ENCODE results near the gene PLTP. TPM values are rescaled to one million over a fixed set of nuclear protein-coding genes. Genes with fewer than 3 reads are reported as not detected.

PLTP gene
- polyA plus RNA-seq, 2 donors, result 27.0 to 27.2 TPM

DNA sequence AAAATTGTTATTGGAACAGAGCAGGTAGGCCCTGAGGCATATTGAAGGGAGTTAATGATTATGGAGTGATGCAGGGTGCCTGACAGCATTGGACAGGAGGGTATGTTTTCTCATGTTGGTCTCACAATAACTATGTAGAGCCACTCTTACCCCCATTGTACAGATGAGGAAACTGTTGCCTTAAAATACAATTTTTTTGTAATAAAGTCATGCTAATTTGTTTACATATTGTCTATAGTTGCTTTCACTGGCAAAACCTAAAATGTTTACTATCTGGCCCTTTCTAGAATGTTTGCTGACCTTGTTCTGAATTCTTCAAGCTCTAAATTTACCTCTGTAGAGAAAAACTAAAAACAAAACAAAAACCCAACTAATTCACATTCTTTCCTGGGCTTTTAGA is 60.5 kb downstream of the PLTP start:
- H3K27ac ChIP-seq (ENCODE audit: low read depth in 2 of 2, low read length in 1 of 2), result no peak overlapping the region

GRCh38 chr20:45850926-45851325 is 61.0 kb downstream of the PLTP start:
- 77 to 93% methylated on average over 1 of the region's 1 CpG for WGBS, 2 donors
- peaks cover 2 to 7% of the 10 kb centered on the region in 2 donors for H3K4me1 ChIP-seq (ENCODE audit: control insufficient read depth in 2 of 2, insufficient read depth in 2 of 2, low read length in 1 of 2)
- H3K27ac ChIP-seq (ENCODE audit: low read depth in 2 of 2, low read length in 1 of 2), result no peak overlapping the region
- H3K9me3 ChIP-seq (ENCODE audit: control insufficient read depth in 2 of 2, insufficient read depth in 1 of 2, low read depth in 1 of 2, low read length in 1 of 2), result no peaks in the 10 kb centered on the region
- no peak overlapping the region for H3K4me3 ChIP-seq (ENCODE audit: low read depth in 1 of 2, low read length in 2 of 2)
- H3K36me3 ChIP-seq (ENCODE audit: control insufficient read depth in 2 of 2, insufficient read depth in 2 of 2, low read length in 1 of 2), result peaks cover 3 to 21% of the 10 kb centered on the region in 2 donors
- H3K27me3 ChIP-seq (ENCODE audit: control insufficient read depth in 1 of 2, insufficient read depth in 2 of 2, low read length in 2 of 2), result no peaks in the 10 kb centered on the region

More for the DNA sequence above, 60.5 kb downstream of the PLTP start:
- no peaks in the 10 kb centered on the region for H3K27me3 ChIP-seq (ENCODE audit: control insufficient read depth in 1 of 2, insufficient read depth in 2 of 2, low read length in 2 of 2)
- H3K36me3 ChIP-seq (ENCODE audit: control insufficient read depth in 2 of 2, insufficient read depth in 2 of 2, low read length in 1 of 2), result peaks cover under 1 to 21% of the 10 kb centered on the region in 2 donors
- H3K9me3 ChIP-seq (ENCODE audit: control insufficient read depth in 2 of 2, insufficient read depth in 1 of 2, low read depth in 1 of 2, low read length in 1 of 2), result no peaks in the 10 kb centered on the region
- no peak overlapping the region for H3K4me3 ChIP-seq (ENCODE audit: low read depth in 1 of 2, low read length in 2 of 2)
- peaks cover 2 to 11% of the 10 kb centered on the region in 2 donors for H3K4me1 ChIP-seq (ENCODE audit: control insufficient read depth in 2 of 2, insufficient read depth in 2 of 2, low read length in 1 of 2)

GRCh38 chr20:45850238-45850637 is 61.7 kb downstream of the PLTP start:
- peaks cover 2 to 4% of the 10 kb centered on the region in 2 donors for H3K4me1 ChIP-seq (ENCODE audit: control insufficient read depth in 2 of 2, insufficient read depth in 2 of 2, low read length in 1 of 2)
- H3K9me3 ChIP-seq (ENCODE audit: control insufficient read depth in 2 of 2, insufficient read depth in 1 of 2, low read depth in 1 of 2, low read length in 1 of 2), result no peaks in the 10 kb centered on the region
- WGBS, 2 donors, result 96 to 100% methylated on average over 2 of the region's 2 CpGs
- no peak overlapping the region for H3K27ac ChIP-seq (ENCODE audit: low read depth in 2 of 2, low read length in 1 of 2)
- H3K27me3 ChIP-seq (ENCODE audit: control insufficient read depth in 1 of 2, insufficient read depth in 2 of 2, low read length in 2 of 2), result no peaks in the 10 kb centered on the region
- no peak overlapping the region for H3K4me3 ChIP-seq (ENCODE audit: low read depth in 1 of 2, low read length in 2 of 2)
- peaks cover 3 to 25% of the 10 kb centered on the region in 2 donors for H3K36me3 ChIP-seq (ENCODE audit: control insufficient read depth in 2 of 2, insufficient read depth in 2 of 2, low read length in 1 of 2)

- no peaks in the 10 kb centered on the region for H3K9me3 ChIP-seq (ENCODE audit: control insufficient read depth in 2 of 2, insufficient read depth in 1 of 2, low read depth in 1 of 2, low read length in 1 of 2)
- WGBS, 2 donors, result 90 to 92% methylated on average over 8 of the region's 8 CpGs
- no peaks in the 10 kb centered on the region for H3K4me1 ChIP-seq (ENCODE audit: control insufficient read depth in 2 of 2, insufficient read depth in 2 of 2, low read length in 1 of 2)
- no peak overlapping the region for H3K27ac ChIP-seq (ENCODE audit: low read depth in 2 of 2, low read length in 1 of 2)
- no peaks in the 10 kb centered on the region for H3K27me3 ChIP-seq (ENCODE audit: control insufficient read depth in 1 of 2, insufficient read depth in 2 of 2, low read length in 2 of 2)
- H3K36me3 ChIP-seq (ENCODE audit: control insufficient read depth in 2 of 2, insufficient read depth in 2 of 2, low read length in 1 of 2), result peaks cover 6 to 25% of the 10 kb centered on the region in 2 donors
- no peak overlapping the region for H3K4me3 ChIP-seq (ENCODE audit: low read depth in 1 of 2, low read length in 2 of 2)
Measured at GRCh38 chr20:45848969-45849582, 62.9 kb downstream of the PLTP start.

Other genes with a start within 250 kb of the PLTP start
- not detected for gene WFDC11, start 241.9 kb downstream of the PLTP start, polyA plus RNA-seq
- not detected for gene WFDC13, start 210.1 kb downstream of the PLTP start, polyA plus RNA-seq
- gene WFDC10B, start 207.1 kb downstream of the PLTP start, polyA plus RNA-seq, result under 1 TPM; 0.07 to 0.18 TPM
- not detected for gene SPINT4, start 189.8 kb downstream of the PLTP start, polyA plus RNA-seq
- 1 to 10 TPM in 1 of 2 donors, under 1 TPM in 1; 0.51 to 2.4 TPM for gene WFDC3, start 120.3 kb downstream of the PLTP start, polyA plus RNA-seq
- 10 to 100 TPM; 24.6 to 29.4 TPM for gene DNTTIP1, start 120.2 kb downstream of the PLTP start, polyA plus RNA-seq
- gene UBE2C, start 99.5 kb downstream of the PLTP start, polyA plus RNA-seq, result 10 to 100 TPM; 53.1 to 83.4 TPM
- gene TNNC2, start 84.8 kb downstream of the PLTP start, polyA plus RNA-seq, result 1 to 10 TPM in 1 of 2 donors, under 1 TPM in 1; 0.28 to 1.0 TPM
- 10 to 100 TPM in 1 of 2 donors, 1 to 10 TPM in 1; 9.3 to 25.8 TPM for gene SNX21, start 78.4 kb downstream of the PLTP start, polyA plus RNA-seq
- 10 to 100 TPM; 24.8 to 26.6 TPM for gene ACOT8, start 54.8 kb downstream of the PLTP start, polyA plus RNA-seq
- 1 to 10 TPM; 1.1 to 1.5 TPM for gene ZSWIM3, start 54.5 kb downstream of the PLTP start, polyA plus RNA-seq
- gene ZSWIM1, start 30.9 kb downstream of the PLTP start, polyA plus RNA-seq, result 1 to 10 TPM; 2.4 to 3.9 TPM
- under 1 TPM; 0.76 to 0.96 TPM for gene SPATA25, start 24.5 kb downstream of the PLTP start, polyA plus RNA-seq
- gene NEURL2, start 20.9 kb downstream of the PLTP start, polyA plus RNA-seq, result 1 to 10 TPM; 1.4 to 2.5 TPM
- gene CTSA, start 20.8 kb downstream of the PLTP start, polyA plus RNA-seq, result 10 to 100 TPM; 43.6 to 55.0 TPM
- 10 to 100 TPM; 18.0 to 20.9 TPM for gene PCIF1, start 22.5 kb upstream of the PLTP start, polyA plus RNA-seq
- 10 to 100 TPM; 10.7 to 18.0 TPM for gene ZNF335, start 60.0 kb upstream of the PLTP start, polyA plus RNA-seq
- under 1 TPM; 0.12 to 0.32 TPM for gene MMP9, start 96.8 kb upstream of the PLTP start, polyA plus RNA-seq
- gene SLC12A5, start 117.1 kb upstream of the PLTP start, polyA plus RNA-seq, result under 1 TPM; 0.25 to 0.77 TPM
- gene NCOA5, start 177.8 kb upstream of the PLTP start, polyA plus RNA-seq, result 10 to 100 TPM in 1 of 2 donors, 1 to 10 TPM in 1; 8.6 to 10.7 TPM
- gene CD40, start 206.2 kb upstream of the PLTP start, polyA plus RNA-seq, result 10 to 100 TPM in 1 of 2 donors, 1 to 10 TPM in 1; 5.4 to 10.8 TPM

Measured in esophagus (tissue), 2 donors.